ENCODE data around the gene SSBP3. TPM values are rescaled to one million over a fixed set of nuclear protein-coding genes. Genes with fewer than 3 reads are reported as not detected.

Gene SSBP3
- total and polyA plus RNA-seq, 2 of the 13 experiments (the other 11 are each of a cell fraction or from before 2014, with no cell fraction given): 8.5 to 17.6 TPM

- 95% methylated on average over 11 of the region's 15 CpGs for WGBS (ENCODE audit: low lambda C conversion rate)
- FAIRE-seq (no peak), ATAC-seq (no peak), DNase-seq (ENCODE audit: low spot score) (no peak)
- intact Hi-C loops (cut with micrococcal nuclease; ENCODE audit: unreplicated experiment) (no loop called here), in situ Hi-C loops (cut with HindIII; ENCODE audit: extremely low pct_ligation_motif_present, low pct_unique_long_range_greater_than_20kb) (no loop called here)
- peaks cover 7% of the 10 kb centered on the region for H3K79me2 ChIP-seq (ENCODE audit: insufficient read depth, low read length)
- H3K36me3 ChIP-seq (replicated peaks in 1 of 2; ENCODE audit: control insufficient read depth in 1 of 2, insufficient read depth in 2 of 2, low read length in 2 of 2): peaks cover 15 to 34% of the 10 kb centered on the region in 2 experiments
- H3K9ac ChIP-seq (ENCODE audit: insufficient read depth, low read depth, low read length): no peak overlapping the region
- ChIA-PET CTCF (ENCODE audit: low intra/inter-chr PET ratio, low total read pairs) (no interaction called here), POLR2A (no interaction called here)
- no peak overlapping the region for H3K4me3 ChIP-seq (replicated peaks in 1 of 3; ENCODE audit: insufficient read depth in 1 of 3, low read depth in 2 of 3, low read length in 3 of 3)
- no TSS peak for BruUV-seq (replicated peaks)
- no peak for TF ChIP-seq ZNF430 (CRISPR knock-in tag; IDR thresholded peaks at IDR 0.05)
- H3K27ac ChIP-seq (ENCODE audit: extremely low read length, insufficient read depth, low read length): no peak overlapping the region
- H3K9me3 ChIP-seq (ENCODE audit: low read length): no peaks in the 10 kb centered on the region
- peaks cover 4% of the 10 kb centered on the region; the same call in 1 of the 2 replicates for H3K4me1 ChIP-seq (ENCODE audit: insufficient read depth, low read length)
- H3K27me3 ChIP-seq (ENCODE audit: control insufficient read depth in 1 of 2, insufficient read depth in 2 of 2, low read length in 2 of 2): no peaks in the 10 kb centered on the region; a peak in 1 of 5 replicates
- H3K4me2 ChIP-seq (ENCODE audit: low read depth, low read length): no peak overlapping the region
- no peaks in the 10 kb centered on the region for H4K20me1 ChIP-seq (ENCODE audit: insufficient read depth, low read length)
- H2AFZ ChIP-seq (ENCODE audit: low read length): no peak overlapping the region
Observed at GRCh38 chr1:54391450-54392209, 14.6 kb downstream of the SSBP3 start.

GRCh38 chr1:54390655-54391054 lies 15.5 kb downstream of the SSBP3 start:
- H3K9ac ChIP-seq (ENCODE audit: insufficient read depth, low read depth, low read length): no peak overlapping the region
- no peaks in the 10 kb centered on the region; a peak in 1 of 5 replicates for H3K27me3 ChIP-seq (ENCODE audit: control insufficient read depth in 1 of 2, insufficient read depth in 2 of 2, low read length in 2 of 2)
- intact Hi-C loops (cut with micrococcal nuclease; ENCODE audit: unreplicated experiment) (no loop called here), in situ Hi-C loops (cut with HindIII; ENCODE audit: extremely low pct_ligation_motif_present, low pct_unique_long_range_greater_than_20kb) (no loop called here)
- no peak overlapping the region for H3K4me3 ChIP-seq (replicated peaks in 1 of 3; ENCODE audit: insufficient read depth in 1 of 3, low read depth in 2 of 3, low read length in 3 of 3)
- no peak for DNase-seq (ENCODE audit: low spot score)
- no peak overlapping the region for H3K27ac ChIP-seq (ENCODE audit: extremely low read length, insufficient read depth, low read length)
- ATAC-seq: no peak
- H3K4me1 ChIP-seq (ENCODE audit: insufficient read depth, low read length): no peaks in the 10 kb centered on the region
- H3K4me2 ChIP-seq (ENCODE audit: low read depth, low read length): no peak overlapping the region
- FAIRE-seq: no peak
- peaks cover 7% of the 10 kb centered on the region for H3K79me2 ChIP-seq (ENCODE audit: insufficient read depth, low read length)
- H3K36me3 ChIP-seq (replicated peaks in 1 of 2; ENCODE audit: control insufficient read depth in 1 of 2, insufficient read depth in 2 of 2, low read length in 2 of 2): peaks cover 15 to 34% of the 10 kb centered on the region in 2 experiments
- no peaks in the 10 kb centered on the region for H4K20me1 ChIP-seq (ENCODE audit: insufficient read depth, low read length)
- CTCF ChIA-PET (ENCODE audit: low intra/inter-chr PET ratio, low total read pairs): no interaction called here
- 97% methylated on average over 23 of the region's 24 CpGs for WGBS (ENCODE audit: low lambda C conversion rate)
- H3K9me3 ChIP-seq (ENCODE audit: low read length): no peaks in the 10 kb centered on the region
- POLR2A ChIA-PET: no interaction called here
- H2AFZ ChIP-seq (ENCODE audit: low read length): no peak overlapping the region
- BruUV-seq (replicated peaks): no TSS peak
- no peak for TF ChIP-seq SRY (CRISPR knock-in tag; IDR thresholded peaks at IDR 0.05)
- no peak for TF ChIP-seq ZNF75D (CRISPR knock-in tag; IDR thresholded peaks at IDR 0.05; ENCODE audit: borderline replicate concordance)
- no peak for TF ChIP-seq ZNF260 (CRISPR knock-in tag; IDR thresholded peaks at IDR 0.05; ENCODE audit: borderline replicate concordance, low read depth)
- TF ChIP-seq ZSCAN31 (CRISPR knock-in tag; IDR thresholded peaks at IDR 0.05; ENCODE audit: low read depth): no peak
- no peak for TF ChIP-seq IKZF1 (IDR thresholded peaks at IDR 0.05)
- TF ChIP-seq NCOR1 (IDR thresholded peaks at IDR 0.05; ENCODE audit: borderline replicate concordance, low read length): no peak
- no peak for TF ChIP-seq CENPBD1 (CRISPR knock-in tag; IDR thresholded peaks at IDR 0.05; ENCODE audit: borderline replicate concordance, low read depth)
- no peak for TF ChIP-seq FOXK1 (CRISPR knock-in tag; IDR thresholded peaks at IDR 0.05; ENCODE audit: borderline replicate concordance, low read depth)
- no peak for TF ChIP-seq NFYB (CRISPR knock-in tag; IDR thresholded peaks at IDR 0.05)
- no peak for TF ChIP-seq MAFG (CRISPR knock-in tag; IDR thresholded peaks at IDR 0.05)
- no peak for TF ChIP-seq ATRX (CRISPR knock-in tag; IDR thresholded peaks at IDR 0.05; ENCODE audit: borderline replicate concordance)
- TF ChIP-seq DR1 (CRISPR knock-in tag; IDR thresholded peaks at IDR 0.05): no peak
- TF ChIP-seq ZNF710 (CRISPR knock-in tag; IDR thresholded peaks at IDR 0.05; ENCODE audit: borderline replicate concordance): no peak
